Upper lobe of left lung (tissue), 4 donors: Measurements from ENCODE around the gene LAMA5.

Experiments used
- POLR2A ChIP-seq, 4 donors: fragments of 450-650 bp; IDR thresholded peaks; one replicate each; pipeline ENCODE4 v1.5.1; 2016 to 2017; ENCODE audit warnings: antibody characterized with exemption in 4 of 4, mild to moderate bottlenecking in 2 of 4
- POLR2AphosphoS5 ChIP-seq, 2 donors: sonication (generic); formaldehyde crosslinking; IDR thresholded peaks; one replicate each; pipeline ENCODE4 v1.5.1; 2017; ENCODE audit warnings: antibody characterized with exemption in 2 of 2
- TF ChIP-seq, protein P1 (sequence below), 6 experiments: fragments of 450-650 bp in 4 of 6; fragments of 200-600 bp in 2 of 6; sonication (generic) in 2 of 6; IDR thresholded peaks; one replicate each; pipeline ENCODE4 v1.5.1; 2016 to 2019; ENCODE audit warnings: antibody characterized with exemption in 6 of 6

DNA sequence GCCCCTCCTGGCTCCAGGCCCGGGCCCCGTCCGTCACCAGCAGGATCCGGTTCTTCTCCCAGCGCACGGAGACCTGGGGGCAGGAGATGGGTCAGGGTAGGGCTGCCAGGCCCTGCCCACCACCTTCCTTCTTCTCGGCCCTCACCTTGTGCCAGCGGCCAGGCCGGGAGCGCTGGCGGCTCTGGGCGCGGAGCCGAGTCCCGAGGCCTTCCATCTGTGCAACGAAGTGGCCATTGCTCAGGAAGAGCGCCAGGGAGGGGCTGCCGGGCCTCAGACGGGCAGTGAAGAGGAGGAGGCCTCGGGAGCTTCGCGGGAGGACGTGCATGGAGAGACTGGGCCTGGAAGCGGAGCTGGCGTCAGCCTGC lies 56.4 kb downstream of the LAMA5 start:
- TF ChIP-seq POLR2A (IDR thresholded peaks at IDR 0.05) (no peak), POLR2AphosphoS5 (IDR thresholded peaks at IDR 0.05) (no peak)
- TF ChIP-seq, protein P1, sequence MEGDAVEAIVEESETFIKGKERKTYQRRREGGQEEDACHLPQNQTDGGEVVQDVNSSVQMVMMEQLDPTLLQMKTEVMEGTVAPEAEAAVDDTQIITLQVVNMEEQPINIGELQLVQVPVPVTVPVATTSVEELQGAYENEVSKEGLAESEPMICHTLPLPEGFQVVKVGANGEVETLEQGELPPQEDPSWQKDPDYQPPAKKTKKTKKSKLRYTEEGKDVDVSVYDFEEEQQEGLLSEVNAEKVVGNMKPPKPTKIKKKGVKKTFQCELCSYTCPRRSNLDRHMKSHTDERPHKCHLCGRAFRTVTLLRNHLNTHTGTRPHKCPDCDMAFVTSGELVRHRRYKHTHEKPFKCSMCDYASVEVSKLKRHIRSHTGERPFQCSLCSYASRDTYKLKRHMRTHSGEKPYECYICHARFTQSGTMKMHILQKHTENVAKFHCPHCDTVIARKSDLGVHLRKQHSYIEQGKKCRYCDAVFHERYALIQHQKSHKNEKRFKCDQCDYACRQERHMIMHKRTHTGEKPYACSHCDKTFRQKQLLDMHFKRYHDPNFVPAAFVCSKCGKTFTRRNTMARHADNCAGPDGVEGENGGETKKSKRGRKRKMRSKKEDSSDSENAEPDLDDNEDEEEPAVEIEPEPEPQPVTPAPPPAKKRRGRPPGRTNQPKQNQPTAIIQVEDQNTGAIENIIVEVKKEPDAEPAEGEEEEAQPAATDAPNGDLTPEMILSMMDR (IDR thresholded peaks at IDR 0.05), result no peak
